ENCODE data around the gene WSCD2. TPM values are rescaled to one million over a fixed set of nuclear protein-coding genes. Genes with fewer than 3 reads are reported as not detected.
A peak's percentile ranks its signal among the peaks of the same experiment; 100 is the strongest.

WSCD2 gene
- polyA plus RNA-seq, 1 of the 3 experiments (the other 2 are of a cell fraction), result 0.03 TPM

GRCh38 chr12:108253540-108253939 lies 124.5 kb downstream of the WSCD2 start (continued):
- TF ChIP-seq RAD21 (IDR thresholded peaks at IDR 0.05; ENCODE audit: low read length), result no peak

- CTCF ChIA-PET, result interaction anchor here (0.7 to 2.0 kb wide), 2 partner anchors 12 to 79 kb away, joined by 3 to 7 read pairs; no protein-coding TSS in a partner anchor
- Histone ChIP-seq H3K9ac (no peak overlapping the region), H4K20me1 (ENCODE audit: insufficient read depth) (no peaks in the 10 kb centered on the region), H3K27me3 (ENCODE audit: insufficient read depth) (no peaks in the 10 kb centered on the region), H3K4me1 (ENCODE audit: control insufficient read depth in 1 of 2, insufficient read depth in 2 of 2, low read depth in 1 of 2, low read length in 1 of 2) (peaks cover 0 to 20% of the 10 kb centered on the region in 2 experiments; a peak in 1 of 4 replicates), H2AFZ (ENCODE audit: low read depth) (no peak overlapping the region), H3K36me3 (replicated peaks in 1 of 2; ENCODE audit: control insufficient read depth in 1 of 2, insufficient read depth in 2 of 2, low read length in 1 of 2) (no peaks in the 10 kb centered on the region), H3K27ac (ENCODE audit: low read depth in 2 of 2, low read length in 1 of 2) (peak overlapping the region in 1 of 2 experiments; percentile 76; a peak in 2 of 4 replicates), H3K79me2 (ENCODE audit: insufficient read depth) (no peaks in the 10 kb centered on the region), H3K4me2 (no peak overlapping the region), H3K9me3 (no peaks in the 10 kb centered on the region), H3K4me3 (ENCODE audit: low read depth in 2 of 2, low read length in 1 of 2) (no peak overlapping the region), H3F3A (replicated peaks; ENCODE audit: insufficient read depth) (no peaks in the 10 kb centered on the region), H3K9me2 (no peaks in the 10 kb centered on the region)
- no peak for DNase-seq
- 16% methylated on average over 5 of the region's 5 CpGs for WGBS (ENCODE audit: low lambda C conversion rate)
- POLR2A ChIA-PET, result no interaction called here
- TF ChIP-seq FOXM1 (IDR thresholded peaks at IDR 0.05; ENCODE audit: low read depth), result no peak
- TF ChIP-seq RCOR1 (IDR thresholded peaks at IDR 0.05; ENCODE audit: low read length), result no peak
- TF ChIP-seq TCF12 (IDR thresholded peaks at IDR 0.05), result no peak
- TF ChIP-seq IRF3 (IDR thresholded peaks at IDR 0.05; ENCODE audit: low read depth, low read length), result no peak
- no peak for TF ChIP-seq MXI1 (IDR thresholded peaks at IDR 0.05; ENCODE audit: low read depth, low read length)
- TF ChIP-seq TEAD4 (IDR thresholded peaks at IDR 0.05; ENCODE audit: borderline replicate concordance, insufficient read depth), result no peak
- TF ChIP-seq ZBTB33 (IDR thresholded peaks at IDR 0.05; ENCODE audit: borderline replicate concordance, low read depth), result no peak
Observed at GRCh38 chr12:108254030-108254429, 124.9 kb downstream of the WSCD2 start.

- no peak for TF ChIP-seq POLR2AphosphoS5 (IDR thresholded peaks at IDR 0.05; ENCODE audit: low read depth, low read length)
- no peaks in the 10 kb centered on the region for H4K20me1 ChIP-seq (ENCODE audit: insufficient read depth)
- CTCF ChIA-PET, result interaction anchor here (0.7 to 2.0 kb wide), 2 partner anchors 13 to 80 kb away, joined by 3 to 7 read pairs; no protein-coding TSS in a partner anchor
Observed at GRCh38 chr12:108254517-108255251, 125.6 kb downstream of the WSCD2 start.

More at GRCh38 chr12:108254517-108255251, 125.6 kb downstream of the WSCD2 start:
- Histone ChIP-seq H3F3A (replicated peaks; ENCODE audit: insufficient read depth) (no peaks in the 10 kb centered on the region), H3K4me2 (no peak overlapping the region), H3K9me3 (no peaks in the 10 kb centered on the region), H3K4me3 (ENCODE audit: low read depth in 2 of 2, low read length in 1 of 2) (no peak overlapping the region), H3K27me3 (ENCODE audit: insufficient read depth) (no peaks in the 10 kb centered on the region), H3K9me2 (no peaks in the 10 kb centered on the region), H2AFZ (ENCODE audit: low read depth) (no peak overlapping the region), H3K9ac (no peak overlapping the region), H3K36me3 (replicated peaks in 1 of 2; ENCODE audit: control insufficient read depth in 1 of 2, insufficient read depth in 2 of 2, low read length in 1 of 2) (no peaks in the 10 kb centered on the region), H3K4me1 (ENCODE audit: control insufficient read depth in 1 of 2, insufficient read depth in 2 of 2, low read depth in 1 of 2, low read length in 1 of 2) (peaks cover 0 to 20% of the 10 kb centered on the region in 2 experiments; a peak in 1 of 4 replicates), H3K79me2 (ENCODE audit: insufficient read depth) (no peaks in the 10 kb centered on the region), H3K27ac (ENCODE audit: low read depth in 2 of 2, low read length in 1 of 2) (peak overlapping the region in 1 of 2 experiments; percentile 76; a peak in 2 of 4 replicates)
- POLR2A ChIA-PET, result no interaction called here
- no peak for DNase-seq
- WGBS (ENCODE audit: low lambda C conversion rate), result 47% methylated on average over 13 of the region's 13 CpGs

Data from SK-N-SH (cell line).